ENCODE results near the gene SNRPA.

Gene SNRPA

DNA sequence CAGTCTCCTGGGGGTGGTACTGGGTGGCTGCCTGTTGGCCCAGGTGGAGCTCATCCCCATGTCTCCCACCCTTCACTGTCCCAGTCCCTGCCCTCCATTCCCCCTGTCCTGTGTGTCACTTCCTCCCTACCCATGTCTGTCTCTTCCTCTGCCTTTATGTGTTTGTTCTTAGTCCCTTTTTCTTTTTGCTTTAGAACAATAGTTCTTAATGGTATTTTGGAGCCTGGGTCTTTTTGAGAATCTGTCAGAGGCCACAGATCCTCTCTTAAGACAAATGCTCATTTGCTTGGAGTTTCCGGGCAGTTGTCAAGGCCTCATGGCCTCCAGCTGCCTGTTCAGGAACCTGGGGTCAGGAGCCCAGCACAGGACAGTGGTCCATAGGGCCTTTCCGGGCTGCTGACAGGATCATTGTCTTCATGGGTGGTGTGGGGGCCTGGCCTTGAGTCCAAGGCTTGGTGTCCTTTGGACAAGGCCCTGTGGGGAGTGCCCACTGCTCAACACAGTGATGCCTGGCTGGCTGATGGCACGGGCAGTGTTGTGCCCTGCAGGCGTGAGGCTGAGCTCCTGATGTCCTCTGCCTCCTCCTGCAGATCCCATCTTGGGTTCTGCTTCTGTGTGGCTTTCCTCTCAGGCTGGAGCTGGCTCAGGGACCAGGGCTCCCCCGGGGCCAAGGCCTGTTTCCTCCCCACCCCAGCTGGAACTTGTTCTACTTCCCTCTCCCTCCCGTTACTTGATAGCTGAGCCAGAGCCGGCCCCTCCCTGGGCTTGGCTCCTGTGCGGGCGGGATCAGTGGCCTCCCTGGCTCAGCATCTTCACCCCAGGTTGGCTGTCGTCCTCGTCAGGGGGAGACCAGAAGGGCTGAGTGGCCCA lies 51.5 kb downstream of the SNRPA start:
- DNase-seq (ENCODE audit: low read depth in 2 of 2): no peak
- H3K4me3 ChIP-seq (replicated peaks in 1 of 2; ENCODE audit: low read depth in 2 of 2, low read length in 2 of 2): peak overlapping the region; percentile 40 to 43

DNA sequence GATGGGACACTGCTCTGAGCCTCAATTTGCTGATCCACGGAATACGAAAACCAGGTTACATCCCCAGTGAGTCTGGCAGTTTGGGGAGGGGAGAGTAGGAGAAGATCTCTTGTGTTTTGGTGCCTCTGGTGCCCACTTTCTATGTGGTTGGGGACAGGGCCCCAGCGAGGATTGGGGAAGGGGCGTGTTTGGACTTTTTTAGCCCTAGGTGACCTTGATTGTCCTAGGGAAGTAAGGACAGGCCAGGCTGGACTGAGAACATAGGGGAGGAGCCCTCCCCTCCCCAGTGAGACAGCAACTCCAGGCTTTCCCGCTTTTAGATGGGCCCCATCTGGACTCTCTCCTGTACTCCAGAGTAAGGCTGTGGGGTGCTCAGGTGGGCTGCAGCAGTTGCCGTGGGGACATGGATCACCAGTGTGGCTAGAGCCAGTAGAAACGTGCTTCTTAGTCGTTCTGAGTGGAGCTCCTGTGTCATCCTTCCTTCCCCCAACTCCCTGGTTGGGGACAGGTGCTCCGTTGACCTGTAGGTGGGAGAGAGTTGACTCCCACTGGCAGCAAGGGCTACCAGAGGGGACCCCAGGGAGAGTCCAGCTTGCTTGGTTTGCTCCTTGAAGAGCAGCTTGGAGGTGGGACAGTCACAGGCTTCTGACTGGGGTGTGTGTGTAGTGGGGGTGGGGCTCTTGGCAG lies 52.3 kb downstream of the SNRPA start:
- TF ChIP-seq, protein P1, sequence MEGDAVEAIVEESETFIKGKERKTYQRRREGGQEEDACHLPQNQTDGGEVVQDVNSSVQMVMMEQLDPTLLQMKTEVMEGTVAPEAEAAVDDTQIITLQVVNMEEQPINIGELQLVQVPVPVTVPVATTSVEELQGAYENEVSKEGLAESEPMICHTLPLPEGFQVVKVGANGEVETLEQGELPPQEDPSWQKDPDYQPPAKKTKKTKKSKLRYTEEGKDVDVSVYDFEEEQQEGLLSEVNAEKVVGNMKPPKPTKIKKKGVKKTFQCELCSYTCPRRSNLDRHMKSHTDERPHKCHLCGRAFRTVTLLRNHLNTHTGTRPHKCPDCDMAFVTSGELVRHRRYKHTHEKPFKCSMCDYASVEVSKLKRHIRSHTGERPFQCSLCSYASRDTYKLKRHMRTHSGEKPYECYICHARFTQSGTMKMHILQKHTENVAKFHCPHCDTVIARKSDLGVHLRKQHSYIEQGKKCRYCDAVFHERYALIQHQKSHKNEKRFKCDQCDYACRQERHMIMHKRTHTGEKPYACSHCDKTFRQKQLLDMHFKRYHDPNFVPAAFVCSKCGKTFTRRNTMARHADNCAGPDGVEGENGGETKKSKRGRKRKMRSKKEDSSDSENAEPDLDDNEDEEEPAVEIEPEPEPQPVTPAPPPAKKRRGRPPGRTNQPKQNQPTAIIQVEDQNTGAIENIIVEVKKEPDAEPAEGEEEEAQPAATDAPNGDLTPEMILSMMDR (IDR thresholded peaks at IDR 0.05; ENCODE audit: low read depth, low read length): no peak

More for the DNA sequence above, 51.5 kb downstream of the SNRPA start:
- TF ChIP-seq, protein P1 (IDR thresholded peaks at IDR 0.05; ENCODE audit: low read depth, low read length): no peak

DNA sequence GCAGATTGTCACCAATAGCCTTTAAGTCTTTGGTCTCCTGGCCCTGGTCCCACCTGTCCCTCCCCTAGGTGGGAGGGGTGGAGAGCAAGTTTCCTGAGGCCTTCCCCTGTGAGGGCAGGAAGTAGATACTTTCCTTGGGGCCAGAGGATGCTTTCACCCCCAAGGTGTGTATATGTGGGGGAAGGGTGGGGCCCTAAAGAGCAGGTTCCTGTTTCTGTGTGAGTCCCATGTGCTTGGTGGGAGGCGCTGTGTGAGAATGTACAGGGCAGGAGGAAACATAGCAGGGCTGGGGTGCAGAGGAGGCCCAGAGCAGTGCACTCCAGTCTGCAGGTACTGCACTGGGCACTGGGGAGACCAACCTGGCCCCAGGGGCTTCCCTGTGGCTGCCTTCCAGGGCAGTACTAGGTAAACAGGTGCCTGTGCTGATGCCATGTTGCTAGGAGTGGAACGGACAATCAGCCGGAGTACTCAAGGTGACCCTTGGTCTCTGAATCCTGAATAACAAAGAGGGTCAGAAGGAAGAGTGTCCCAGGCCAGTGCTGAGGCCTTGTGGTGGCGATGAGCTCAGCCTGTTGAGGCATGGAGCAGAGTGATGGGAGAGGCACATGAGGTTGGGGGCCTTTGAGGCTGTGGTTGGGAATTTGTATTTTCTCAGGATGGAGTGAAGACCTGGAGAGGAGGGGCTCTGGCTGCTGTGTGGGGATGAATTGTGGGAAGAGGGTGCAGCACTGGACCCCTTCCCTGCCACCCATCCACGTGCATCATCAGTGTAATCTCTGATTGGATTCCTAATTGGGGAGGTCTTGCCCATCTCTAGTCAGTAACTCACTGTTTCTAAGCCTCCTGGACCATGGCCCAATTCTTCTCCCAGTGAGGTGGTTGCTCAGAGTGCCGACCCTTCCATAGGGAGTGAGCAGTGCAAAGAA lies 53.1 kb downstream of the SNRPA start:
- H3K4me3 ChIP-seq (replicated peaks in 1 of 2; ENCODE audit: low read depth in 2 of 2, low read length in 2 of 2): no peak overlapping the region
- TF ChIP-seq, protein P1 (IDR thresholded peaks at IDR 0.05; ENCODE audit: low read depth, low read length): no peak
- no peak for DNase-seq (ENCODE audit: low read depth in 2 of 2)

More for the DNA sequence above, 52.3 kb downstream of the SNRPA start:
- peak overlapping the region; percentile 40 to 43 for H3K4me3 ChIP-seq (replicated peaks in 1 of 2; ENCODE audit: low read depth in 2 of 2, low read length in 2 of 2)
- DNase-seq (ENCODE audit: low read depth in 2 of 2): no peak

DNA sequence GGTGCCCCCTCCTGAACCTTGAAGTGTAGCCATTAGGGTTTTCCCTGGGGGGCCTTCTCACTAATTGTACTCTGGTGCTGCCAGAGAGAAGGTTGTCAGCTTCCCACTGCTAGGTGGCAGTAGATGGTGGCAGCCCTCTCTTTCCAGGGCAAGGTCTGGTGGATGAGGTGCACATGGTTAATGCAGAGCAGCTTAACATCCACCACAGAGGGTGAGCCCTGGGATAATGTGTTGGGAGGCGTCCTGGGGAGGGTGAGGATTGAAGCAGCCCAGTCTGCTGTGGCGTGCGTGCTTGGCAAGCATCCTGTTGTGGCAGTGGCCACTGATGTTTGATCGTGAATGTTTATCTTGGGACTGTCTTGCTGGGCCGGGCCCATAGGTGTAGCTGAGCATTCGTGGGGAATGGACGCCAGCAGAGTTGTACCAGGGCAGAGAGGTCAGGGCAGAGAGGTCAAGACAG lies 53.8 kb downstream of the SNRPA start:
- H3K4me3 ChIP-seq (replicated peaks in 1 of 2; ENCODE audit: low read depth in 2 of 2, low read length in 2 of 2): no peak overlapping the region
- DNase-seq (ENCODE audit: low read depth in 2 of 2): no peak

DNA sequence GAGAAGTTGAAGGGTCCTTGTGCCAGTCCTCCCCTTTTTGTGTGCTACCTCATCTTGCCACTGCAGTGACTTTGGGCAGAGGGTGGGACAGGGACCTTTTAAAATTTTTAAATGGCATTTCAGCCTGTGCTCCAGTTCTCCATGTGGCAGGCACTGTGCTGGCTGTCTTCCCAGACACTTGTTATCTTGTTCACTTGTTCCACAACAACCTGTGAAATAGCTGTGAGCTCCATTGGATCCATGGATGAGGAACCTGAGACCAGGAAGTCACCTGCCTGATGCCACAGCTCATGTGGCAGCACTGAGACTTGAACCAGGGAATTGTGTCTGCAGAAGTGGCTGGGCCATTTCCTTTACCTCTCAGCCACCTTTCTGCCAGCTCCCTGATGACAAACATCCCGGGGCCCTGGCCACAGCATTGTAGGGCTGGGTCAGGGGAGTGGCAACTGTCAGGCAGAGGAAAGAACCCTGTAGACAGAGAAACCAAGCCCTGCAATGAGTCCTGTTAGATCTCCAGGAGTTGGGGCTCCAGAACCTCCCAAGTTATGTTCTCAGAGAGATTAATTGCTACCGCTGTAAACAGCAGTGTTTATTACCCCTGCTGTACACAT lies 54.4 kb downstream of the SNRPA start:
- no peak overlapping the region for H3K4me3 ChIP-seq (replicated peaks in 1 of 2; ENCODE audit: low read depth in 2 of 2, low read length in 2 of 2)
- TF ChIP-seq, protein P1 (IDR thresholded peaks at IDR 0.05; ENCODE audit: low read depth, low read length): no peak
- DNase-seq (ENCODE audit: low read depth in 2 of 2): no peak

More for the DNA sequence above, 53.8 kb downstream of the SNRPA start:
- TF ChIP-seq, protein P1 (IDR thresholded peaks at IDR 0.05; ENCODE audit: low read depth, low read length): peak; percentile 13

Data from cardiac fibroblast (primary cell).